ENCODE results near the gene AKT3. TPM values are rescaled to one million over a fixed set of nuclear protein-coding genes. Genes with fewer than 3 reads are reported as not detected.

Gene AKT3
- total RNA-seq, 1 donor from 2014 or later, result 38.5 TPM

- peaks cover 2% of the 10 kb centered on the region for H3K36me3 Mint-ChIP-seq (ENCODE audit: low read depth)
- H3K9me3 Mint-ChIP-seq, result peaks cover 6% of the 10 kb centered on the region
- H3K27ac Mint-ChIP-seq, result no peak overlapping the region
- intact Hi-C loops (cut with micrococcal nuclease), result no loop called here
- DNase-seq, result no peak
- no peak overlapping the region for H3K4me3 Mint-ChIP-seq
- H3K27me3 Mint-ChIP-seq, result no peaks in the 10 kb centered on the region
- H3K4me1 Mint-ChIP-seq, result peaks cover 7% of the 10 kb centered on the region
Observed at GRCh38 chr1:243730487-243731150, 119.4 kb downstream of the AKT3 start.

GRCh38 chr1:243729956-243730355, 120.1 kb downstream of the AKT3 start:
- H3K27ac Mint-ChIP-seq, result no peak overlapping the region
- intact Hi-C loops (cut with micrococcal nuclease), result no loop called here
- DNase-seq, result no peak
- no peaks in the 10 kb centered on the region for H3K27me3 Mint-ChIP-seq
- peaks cover 3% of the 10 kb centered on the region for H3K36me3 Mint-ChIP-seq (ENCODE audit: low read depth)
- H3K4me3 Mint-ChIP-seq, result no peak overlapping the region
- peaks cover 11% of the 10 kb centered on the region for H3K4me1 Mint-ChIP-seq
- H3K9me3 Mint-ChIP-seq, result peaks cover 6% of the 10 kb centered on the region

- Mint-ChIP-seq H3K9me3 (peaks cover 6% of the 10 kb centered on the region), H3K36me3 (ENCODE audit: low read depth) (peaks cover 2% of the 10 kb centered on the region), H3K27ac (no peak overlapping the region), H3K27me3 (no peaks in the 10 kb centered on the region), H3K4me3 (no peak overlapping the region), H3K4me1 (peaks cover 11% of the 10 kb centered on the region)
- intact Hi-C loops (cut with micrococcal nuclease), result no loop called here
- DNase-seq, result no peak
Observed at GRCh38 chr1:243727503-243728203, 122.4 kb downstream of the AKT3 start.

GRCh38 chr1:243726806-243727502, 123.1 kb downstream of the AKT3 start:
- DNase-seq, result no peak
- Mint-ChIP-seq H3K27me3 (no peaks in the 10 kb centered on the region), H3K4me1 (peaks cover 10% of the 10 kb centered on the region), H3K27ac (no peak overlapping the region), H3K36me3 (ENCODE audit: low read depth) (peaks cover 2% of the 10 kb centered on the region), H3K4me3 (no peak overlapping the region), H3K9me3 (peaks cover 6% of the 10 kb centered on the region)
- intact Hi-C loops (cut with micrococcal nuclease), result no loop called here

- H3K36me3 Mint-ChIP-seq (ENCODE audit: low read depth), result peaks cover 2% of the 10 kb centered on the region
- peaks cover 6% of the 10 kb centered on the region for H3K9me3 Mint-ChIP-seq
- no peak overlapping the region for H3K27ac Mint-ChIP-seq
- H3K4me3 Mint-ChIP-seq, result no peak overlapping the region
- peaks cover 10% of the 10 kb centered on the region for H3K4me1 Mint-ChIP-seq
- H3K27me3 Mint-ChIP-seq, result no peaks in the 10 kb centered on the region
- no peak for DNase-seq
- intact Hi-C loops (cut with micrococcal nuclease), result no loop called here
Observed at GRCh38 chr1:243725846-243726245, 124.2 kb downstream of the AKT3 start.

GRCh38 chr1:243725075-243725474, 125.0 kb downstream of the AKT3 start:
- Mint-ChIP-seq H3K27me3 (no peaks in the 10 kb centered on the region), H3K36me3 (ENCODE audit: low read depth) (peaks cover 2% of the 10 kb centered on the region), H3K9me3 (peaks cover 4% of the 10 kb centered on the region), H3K27ac (no peak overlapping the region), H3K4me3 (no peak overlapping the region), H3K4me1 (peaks cover 10% of the 10 kb centered on the region)
- intact Hi-C loops (cut with micrococcal nuclease), result no loop called here
- DNase-seq, result no peak

GRCh38 chr1:243723458-243724043, 126.5 kb downstream of the AKT3 start:
- Mint-ChIP-seq H3K4me1 (peaks cover 10% of the 10 kb centered on the region), H3K4me3 (no peak overlapping the region), H3K27ac (no peak overlapping the region), H3K9me3 (no peaks in the 10 kb centered on the region), H3K27me3 (no peaks in the 10 kb centered on the region), H3K36me3 (ENCODE audit: low read depth) (peaks cover 2% of the 10 kb centered on the region)
- intact Hi-C loops (cut with micrococcal nuclease), result no loop called here
- DNase-seq, result no peak

- intact Hi-C loops (cut with micrococcal nuclease), result no loop called here
- no peak overlapping the region for H3K4me3 Mint-ChIP-seq
- no peak overlapping the region for H3K27ac Mint-ChIP-seq
- peaks cover 2% of the 10 kb centered on the region for H3K36me3 Mint-ChIP-seq (ENCODE audit: low read depth)
- H3K27me3 Mint-ChIP-seq, result no peaks in the 10 kb centered on the region
- H3K4me1 Mint-ChIP-seq, result peaks cover 10% of the 10 kb centered on the region
- DNase-seq, result no peak
- no peaks in the 10 kb centered on the region for H3K9me3 Mint-ChIP-seq
Observed at GRCh38 chr1:243723050-243723449, 127.0 kb downstream of the AKT3 start.

GRCh38 chr1:243719476-243719875, 130.6 kb downstream of the AKT3 start:
- Mint-ChIP-seq H3K27ac (no peak overlapping the region), H3K4me1 (peaks cover 3% of the 10 kb centered on the region), H3K9me3 (no peaks in the 10 kb centered on the region), H3K4me3 (no peak overlapping the region), H3K27me3 (no peaks in the 10 kb centered on the region), H3K36me3 (ENCODE audit: low read depth) (peaks cover 1% of the 10 kb centered on the region)
- intact Hi-C loops (cut with micrococcal nuclease), result no loop called here
- DNase-seq, result no peak

- Mint-ChIP-seq H3K27me3 (no peaks in the 10 kb centered on the region), H3K4me1 (peaks cover 3% of the 10 kb centered on the region), H3K4me3 (no peak overlapping the region), H3K36me3 (ENCODE audit: low read depth) (peaks cover 1% of the 10 kb centered on the region), H3K9me3 (no peaks in the 10 kb centered on the region), H3K27ac (no peak overlapping the region)
- intact Hi-C loops (cut with micrococcal nuclease), result no loop called here
- no peak for DNase-seq
Observed at GRCh38 chr1:243718893-243719292, 131.2 kb downstream of the AKT3 start.

GRCh38 chr1:243718022-243718421, 132.0 kb downstream of the AKT3 start:
- H3K27me3 Mint-ChIP-seq, result no peaks in the 10 kb centered on the region
- peaks cover 2% of the 10 kb centered on the region for H3K4me1 Mint-ChIP-seq
- no peak overlapping the region for H3K27ac Mint-ChIP-seq
- H3K9me3 Mint-ChIP-seq, result no peaks in the 10 kb centered on the region
- DNase-seq, result no peak
- intact Hi-C loops (cut with micrococcal nuclease), result no loop called here
- H3K4me3 Mint-ChIP-seq, result no peak overlapping the region
- peaks cover 1% of the 10 kb centered on the region for H3K36me3 Mint-ChIP-seq (ENCODE audit: low read depth)

- H3K27me3 Mint-ChIP-seq, result no peaks in the 10 kb centered on the region
- DNase-seq, result no peak
- H3K27ac Mint-ChIP-seq, result no peak overlapping the region
- H3K4me1 Mint-ChIP-seq, result peaks cover 4% of the 10 kb centered on the region
- H3K4me3 Mint-ChIP-seq, result no peak overlapping the region
- intact Hi-C loops (cut with micrococcal nuclease), result no loop called here
- peaks cover 1% of the 10 kb centered on the region for H3K36me3 Mint-ChIP-seq (ENCODE audit: low read depth)
- no peaks in the 10 kb centered on the region for H3K9me3 Mint-ChIP-seq
Observed at GRCh38 chr1:243716906-243717305, 133.1 kb downstream of the AKT3 start.

- H3K4me3 Mint-ChIP-seq, result no peak overlapping the region
- intact Hi-C loops (cut with micrococcal nuclease), result no loop called here
- peaks cover 8% of the 10 kb centered on the region for H3K4me1 Mint-ChIP-seq
- H3K9me3 Mint-ChIP-seq, result no peaks in the 10 kb centered on the region
- no peak overlapping the region for H3K27ac Mint-ChIP-seq
- no peak for DNase-seq
- no peaks in the 10 kb centered on the region for H3K27me3 Mint-ChIP-seq
- H3K36me3 Mint-ChIP-seq (ENCODE audit: low read depth), result peaks cover 1% of the 10 kb centered on the region
Observed at GRCh38 chr1:243715285-243715684, 134.8 kb downstream of the AKT3 start.

Data from activated CD4-positive, alpha-beta T cell treated with anti-CD3 and anti-CD28 coated beads, Interleukin-2, amount 10 ng/mL, durations not matched to agents 24 days and 14 days (primary cell).